Hair follicular keratinocyte (primary cell): Measurements from ENCODE around the gene RAB40AL. TPM values are rescaled to one million over a fixed set of nuclear protein-coding genes. Genes with fewer than 3 reads are reported as not detected.

Source experiments
- total RNA-seq: library from RNA; depleted of rRNA; stranded (reverse); fragments of >200 nt; gene quantifications from 2 replicates; pipeline ENCODE4 v1.2.3, GENCODE V29; 2015

Gene RAB40AL
- total RNA-seq: 0.08 TPM in 1 of 2 replicates, not detected in the other

GRCh38 chrX:102936972-102937371, at the start of gene RAB40AL:
Gene RAB40AL (plus strand): TSS chrX:102937272. CDS start chrX:102937319, 47 bp downstream.

Other genes with a start within 250 kb of the RAB40AL start
- gene GPRASP2, start 224.8 kb upstream of the RAB40AL start, total RNA-seq: 4.5 and 6.0 TPM in 2 replicates
- 0.62 and 1.9 TPM in 2 replicates for gene GPRASP3, start 216.5 kb upstream of the RAB40AL start, total RNA-seq
- 0.31 and 4.8 TPM in 2 replicates for gene BEX1, start 126.9 kb downstream of the RAB40AL start, total RNA-seq
- gene NXF3, start 155.9 kb downstream of the RAB40AL start, total RNA-seq: 0.08 TPM in 1 of 2 replicates, not detected in the other